Suprapubic skin (tissue), 4 donors: ENCODE data around the gene KCNK18. TPM values are rescaled to one million over a fixed set of nuclear protein-coding genes. Genes with fewer than 3 reads are reported as not detected.

Source experiments
- DNase-seq, 2 donors: peaks; one replicate each; pipeline ENCODE4 v3.0.0-alpha.2; 2019; ENCODE audit warnings: low spot score in 2 of 2
- H3K27ac ChIP-seq: fragments of 200-600 bp; sonication (generic); one replicate; pipeline ENCODE4 v1.5.1; 2019
- H3K27me3 ChIP-seq: fragments of 200-600 bp; sonication (generic); one replicate; pipeline ENCODE4 v1.5.1; 2019
- H3K36me3 ChIP-seq: fragments of 200-600 bp; sonication (generic); one replicate; pipeline ENCODE4 v1.5.1; 2019
- H3K4me1 ChIP-seq: fragments of 200-600 bp; sonication (generic); one replicate; pipeline ENCODE4 v1.5.1; 2019
- H3K4me3 ChIP-seq: fragments of 200-600 bp; sonication (generic); one replicate; pipeline ENCODE4 v1.5.1; 2019; ENCODE audit warnings: mild to moderate bottlenecking
- H3K9me3 ChIP-seq: fragments of 200-600 bp; sonication (generic); one replicate; pipeline ENCODE4 v1.5.1; 2019
- EP300 ChIP-seq: sonication (generic); formaldehyde crosslinking; IDR thresholded peaks from one replicate; pipeline ENCODE4 v1.6.1; 2017; ENCODE audit warnings: antibody characterized with exemption
- POLR2A ChIP-seq, 2 donors: fragments of 450-650 bp; IDR thresholded peaks; one replicate each; pipeline ENCODE4 v1.6.1; 2017; ENCODE audit warnings: antibody characterized with exemption in 2 of 2, mild to moderate bottlenecking in 2 of 2, moderate library complexity in 2 of 2
- POLR2AphosphoS5 ChIP-seq, 3 donors: sonication (generic); formaldehyde crosslinking; IDR thresholded peaks; one replicate each; pipeline ENCODE4 v1.6.1; 2017; ENCODE audit warnings: antibody characterized with exemption in 3 of 3
- WGBS: methylation state at CpG from one replicate; pipeline ENCODE4 v1.1.5; 2018; 5-methylcytosine and 5-hydroxymethylcytosine counted together
- total RNA-seq, 4 donors: library from RNA; depleted of rRNA; stranded (reverse); fragments of >200 nt; gene quantifications; one replicate each; pipeline ENCODE4 v1.1.0, GENCODE V29; 2016
- TF ChIP-seq, protein P1 (sequence below), 2 donors: fragments of 200-600 bp in 1 of 2; fragments of 450-650 bp in 1 of 2; sonication (generic) in 1 of 2; IDR thresholded peaks; one replicate each; pipeline ENCODE4 v1.5.1; 2016 to 2019; ENCODE audit warnings: antibody characterized with exemption in 2 of 2, mild to moderate bottlenecking in 1 of 2, moderate library complexity in 1 of 2

KCNK18 gene
- total RNA-seq, 4 donors from 2014 or later, result not detected

DNA sequence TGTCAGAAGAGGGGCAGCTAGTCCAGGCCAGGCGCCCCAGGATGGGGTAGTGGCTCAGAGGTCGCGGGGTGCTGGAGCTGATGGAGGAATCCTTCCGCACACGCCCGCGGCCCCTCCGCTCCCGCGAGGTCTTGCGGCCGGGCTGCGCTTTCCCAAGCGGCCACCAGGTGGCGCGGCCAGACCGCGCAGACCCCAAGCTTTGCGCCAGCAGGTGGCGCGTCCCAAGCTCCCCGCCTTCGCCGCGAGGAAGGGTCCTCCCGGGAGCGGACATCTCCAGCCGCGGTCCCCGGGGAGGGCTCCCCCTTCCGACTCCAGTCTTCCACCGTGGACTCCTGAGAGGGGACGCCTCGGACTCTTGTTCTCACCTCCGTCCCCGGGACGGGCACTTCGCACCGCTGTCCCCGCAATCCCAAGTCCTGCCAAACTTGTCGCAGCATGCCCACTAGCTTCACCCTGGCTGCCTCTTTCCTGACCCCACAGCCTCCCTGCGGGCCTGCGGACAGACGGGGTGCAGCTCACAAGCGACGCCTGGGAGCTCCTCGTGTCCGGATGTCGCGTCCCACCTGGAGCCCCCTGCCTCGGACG, 19.4 kb downstream of the KCNK18 start:
- Histone ChIP-seq H3K27ac (no peak overlapping the region), H3K4me1 (peaks cover 17% of the 10 kb centered on the region), H3K36me3 (no peaks in the 10 kb centered on the region), H3K4me3 (peak overlapping the region; percentile 45), H3K9me3 (no peaks in the 10 kb centered on the region), H3K27me3 (peaks cover 47% of the 10 kb centered on the region)
- 3% methylated on average over 28 of the region's 52 CpGs for WGBS
- TF ChIP-seq POLR2AphosphoS5 (IDR thresholded peaks at IDR 0.05), result no peak
- TF ChIP-seq, protein P1, sequence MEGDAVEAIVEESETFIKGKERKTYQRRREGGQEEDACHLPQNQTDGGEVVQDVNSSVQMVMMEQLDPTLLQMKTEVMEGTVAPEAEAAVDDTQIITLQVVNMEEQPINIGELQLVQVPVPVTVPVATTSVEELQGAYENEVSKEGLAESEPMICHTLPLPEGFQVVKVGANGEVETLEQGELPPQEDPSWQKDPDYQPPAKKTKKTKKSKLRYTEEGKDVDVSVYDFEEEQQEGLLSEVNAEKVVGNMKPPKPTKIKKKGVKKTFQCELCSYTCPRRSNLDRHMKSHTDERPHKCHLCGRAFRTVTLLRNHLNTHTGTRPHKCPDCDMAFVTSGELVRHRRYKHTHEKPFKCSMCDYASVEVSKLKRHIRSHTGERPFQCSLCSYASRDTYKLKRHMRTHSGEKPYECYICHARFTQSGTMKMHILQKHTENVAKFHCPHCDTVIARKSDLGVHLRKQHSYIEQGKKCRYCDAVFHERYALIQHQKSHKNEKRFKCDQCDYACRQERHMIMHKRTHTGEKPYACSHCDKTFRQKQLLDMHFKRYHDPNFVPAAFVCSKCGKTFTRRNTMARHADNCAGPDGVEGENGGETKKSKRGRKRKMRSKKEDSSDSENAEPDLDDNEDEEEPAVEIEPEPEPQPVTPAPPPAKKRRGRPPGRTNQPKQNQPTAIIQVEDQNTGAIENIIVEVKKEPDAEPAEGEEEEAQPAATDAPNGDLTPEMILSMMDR (IDR thresholded peaks at IDR 0.05), result peak; percentile 97 to 100
- DNase-seq, result peak in 1 of 2 donors; percentile 74

DNA sequence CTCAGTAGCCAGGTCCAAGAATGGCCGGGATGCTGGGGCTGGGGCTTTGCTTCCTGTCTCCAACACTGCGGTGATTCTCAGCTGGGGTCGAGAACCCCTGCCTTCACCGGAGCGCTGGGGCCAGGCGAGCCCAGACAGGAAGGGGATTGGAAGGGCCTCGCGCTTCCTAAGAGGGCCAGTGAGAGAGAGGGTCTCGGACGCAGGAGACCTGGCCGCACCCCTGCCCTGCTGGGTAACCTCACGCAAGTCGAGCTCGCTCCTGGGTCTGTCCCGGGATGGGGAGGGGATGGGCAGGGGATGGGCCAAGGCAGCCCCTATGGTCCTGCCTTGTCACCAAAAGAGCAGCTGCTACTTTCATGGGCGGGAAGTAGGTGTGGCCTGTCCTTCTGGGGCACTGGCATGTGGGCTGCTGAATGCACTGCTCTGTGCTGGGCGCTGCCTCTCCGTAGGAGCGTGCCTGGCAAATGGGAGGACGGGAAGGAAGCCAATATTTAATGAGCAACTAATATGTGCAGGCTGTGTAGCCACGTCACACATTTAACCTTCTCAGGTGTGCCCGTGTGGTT, 20.0 kb downstream of the KCNK18 start:
- peaks cover 47% of the 10 kb centered on the region for H3K27me3 ChIP-seq
- peak in 1 of 2 donors; percentile 62 for DNase-seq

DNA sequence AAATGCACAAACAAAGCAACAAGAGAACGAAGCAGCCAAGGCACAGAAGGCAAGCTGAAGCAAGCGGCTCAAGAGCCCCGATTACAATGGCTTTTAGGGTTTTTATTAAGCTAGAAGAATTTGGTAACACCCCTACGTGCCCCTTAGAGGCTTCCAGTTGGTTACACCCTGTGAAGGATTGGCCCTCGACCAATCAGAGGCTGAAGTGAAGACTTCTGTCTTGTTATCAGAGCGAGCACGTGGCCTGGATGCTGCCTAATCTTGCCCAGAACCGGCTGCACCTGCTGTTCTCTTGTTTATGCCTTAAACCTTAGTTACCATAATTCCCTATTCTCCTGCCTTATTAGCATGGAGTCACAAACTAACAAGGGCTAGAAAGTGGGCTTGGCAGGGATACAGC, 21.4 kb downstream of the KCNK18 start:
- TF ChIP-seq, protein P1 (IDR thresholded peaks at IDR 0.05), result no peak
- TF ChIP-seq EP300 (no peak), POLR2AphosphoS5 (IDR thresholded peaks at IDR 0.05) (no peak), POLR2A (IDR thresholded peaks at IDR 0.05) (no peak)
- Histone ChIP-seq H3K27ac (no peak overlapping the region), H3K4me1 (peaks cover 17% of the 10 kb centered on the region), H3K4me3 (no peak overlapping the region), H3K27me3 (peaks cover 47% of the 10 kb centered on the region), H3K9me3 (no peaks in the 10 kb centered on the region), H3K36me3 (no peaks in the 10 kb centered on the region)
- WGBS, result 68% methylated on average over 7 of the region's 8 CpGs
- no peak for DNase-seq

More for the DNA sequence above, 20.0 kb downstream of the KCNK18 start:
- WGBS, result 9% methylated on average over 15 of the region's 22 CpGs
- Histone ChIP-seq H3K36me3 (no peaks in the 10 kb centered on the region), H3K4me3 (peak overlapping the region; percentile 45), H3K9me3 (no peaks in the 10 kb centered on the region), H3K27ac (no peak overlapping the region), H3K4me1 (peaks cover 17% of the 10 kb centered on the region)
- TF ChIP-seq EP300 (no peak), POLR2AphosphoS5 (IDR thresholded peaks at IDR 0.05) (no peak), POLR2A (IDR thresholded peaks at IDR 0.05) (no peak)
- TF ChIP-seq, protein P1 (IDR thresholded peaks at IDR 0.05), result no peak

DNA sequence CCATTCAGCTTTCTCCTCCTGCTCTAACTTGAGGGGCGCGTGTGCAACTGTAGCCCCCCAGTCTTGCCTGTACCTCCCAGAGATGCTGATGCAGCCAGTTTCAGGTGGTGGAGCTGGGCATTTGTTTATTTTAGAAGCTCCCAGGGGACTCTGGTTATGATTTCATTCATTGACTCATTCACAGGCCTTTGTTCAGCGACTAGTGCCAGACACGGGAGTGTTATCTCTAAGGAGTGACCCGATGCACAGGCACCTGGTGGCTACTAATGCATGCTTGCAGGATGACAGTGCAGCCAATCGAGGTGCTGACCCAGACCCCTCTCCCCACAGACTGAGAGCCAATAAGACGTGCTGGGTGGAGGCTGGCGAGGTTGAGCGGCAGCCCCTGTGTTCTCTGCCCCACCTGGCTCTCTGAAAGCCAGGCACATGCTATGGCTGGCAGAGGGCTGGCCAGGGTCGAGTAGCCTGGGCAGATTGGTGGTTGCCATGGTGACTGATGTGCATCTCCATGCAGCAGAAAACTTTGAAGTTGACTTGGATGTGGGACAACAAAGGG, 23.9 kb downstream of the KCNK18 start:
- peak in 1 of 2 donors; percentile 42 for DNase-seq
- Histone ChIP-seq H3K27me3 (peaks cover 37% of the 10 kb centered on the region), H3K9me3 (no peaks in the 10 kb centered on the region), H3K36me3 (no peaks in the 10 kb centered on the region), H3K4me3 (no peak overlapping the region), H3K27ac (no peak overlapping the region), H3K4me1 (peaks cover 17% of the 10 kb centered on the region)
- WGBS, result 67% methylated on average over 4 of the region's 10 CpGs
- TF ChIP-seq, protein P1 (IDR thresholded peaks at IDR 0.05), result no peak
- no peak for TF ChIP-seq EP300
- TF ChIP-seq POLR2A (IDR thresholded peaks at IDR 0.05), result no peak
- TF ChIP-seq POLR2AphosphoS5 (IDR thresholded peaks at IDR 0.05), result no peak

DNA sequence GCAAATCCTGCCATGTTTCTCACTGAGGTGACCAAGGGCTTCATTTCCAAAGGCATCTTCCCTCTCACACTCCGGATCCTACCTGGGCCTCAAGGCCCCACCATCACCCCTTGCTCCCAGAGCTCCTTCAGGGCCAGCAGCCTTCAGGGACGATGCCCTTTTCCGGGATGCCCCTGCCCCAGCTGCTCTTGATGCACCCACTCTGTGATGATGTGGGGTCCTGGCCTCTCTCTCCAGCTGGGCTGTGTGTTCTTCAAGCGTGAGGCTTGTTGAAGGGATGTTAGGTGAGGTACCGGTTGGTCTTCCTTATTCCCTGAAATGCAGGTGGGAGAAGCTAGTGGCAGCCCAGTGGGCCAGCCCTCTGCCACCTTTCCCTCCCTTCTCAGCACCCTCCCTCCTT, 25.3 kb downstream of the KCNK18 start:
- TF ChIP-seq EP300, result no peak
- TF ChIP-seq POLR2A (IDR thresholded peaks at IDR 0.05), result no peak
- Histone ChIP-seq H3K27me3 (peaks cover 32% of the 10 kb centered on the region), H3K4me3 (no peak overlapping the region), H3K27ac (no peak overlapping the region), H3K36me3 (no peaks in the 10 kb centered on the region), H3K4me1 (peaks cover 3% of the 10 kb centered on the region), H3K9me3 (no peaks in the 10 kb centered on the region)
- WGBS, result 95% methylated on average over 5 of the region's 5 CpGs
- DNase-seq, result peak in 1 of 2 donors; percentile 30
